Neural progenitor cell (in vitro differentiated cells): ENCODE results near the gene SUPT4H1. TPM values are rescaled to one million over a fixed set of nuclear protein-coding genes. Genes with fewer than 3 reads are reported as not detected.

Experiments used
- DNase-seq: peaks from one replicate; pipeline ENCODE4 v3.0.0-alpha.2; 2016; ENCODE audit warnings: low spot score
- H2AFZ ChIP-seq: fragments of 200-600 bp; sonication (generic); replicated peaks from 2 replicates; pipeline ENCODE4 v1.6.1; 2016; ENCODE audit warnings: antibody characterized with exemption
- H3F3A ChIP-seq: fragments of 200-600 bp; sonication (generic); 2 replicates; pipeline ENCODE4 v1.6.1; 2016; ENCODE audit warnings: antibody characterized with exemption, low read depth
- H3K27ac ChIP-seq: fragments of 200-600 bp; sonication (generic); 2 replicates; pipeline ENCODE4 v1.5.1; 2016; ENCODE audit warnings: mild to moderate bottlenecking
- H3K27me3 ChIP-seq: fragments of 200-600 bp; sonication (generic); 2 replicates; pipeline ENCODE4 v1.6.1; 2016; ENCODE audit warnings: mild to moderate bottlenecking, moderate library complexity
- H3K36me3 ChIP-seq: fragments of 200-600 bp; sonication (generic); 2 replicates; pipeline ENCODE4 v1.5.1; 2016
- H3K4me1 ChIP-seq: fragments of 200-600 bp; sonication (generic); 2 replicates; pipeline ENCODE4 v1.6.1; 2016; ENCODE audit warnings: mixed run types
- H3K4me2 ChIP-seq: fragments of 200-600 bp; sonication (generic); 2 replicates; pipeline ENCODE4 v1.6.1; 2016
- H3K4me3 ChIP-seq: fragments of 200-600 bp; sonication (generic); 2 replicates; pipeline ENCODE4 v1.5.1; 2016
- H3K79me2 ChIP-seq: fragments of 200-600 bp; sonication (generic); 2 replicates; pipeline ENCODE4 v1.6.1; 2016; ENCODE audit warnings: low read depth
- H3K9ac ChIP-seq: fragments of 200-600 bp; sonication (generic); 2 replicates; pipeline ENCODE4 v1.6.1; 2016
- H3K9me3 ChIP-seq: fragments of 200-600 bp; sonication (generic); 2 replicates; pipeline ENCODE4 v1.5.1; 2016; ENCODE audit warnings: low read depth
- H4K20me1 ChIP-seq: fragments of 200-600 bp; sonication (generic); 2 replicates; pipeline ENCODE4 v1.6.1; 2016; ENCODE audit warnings: low read depth
- H3K27ac Mint-ChIP-seq: 3 replicates; pipeline ENCODE4 v1.8.0; 2021; ENCODE audit warnings: mixed read lengths
- H3K27me3 Mint-ChIP-seq: 2 replicates; pipeline ENCODE4 v1.8.0; 2022; ENCODE audit warnings: low read depth, mild to moderate bottlenecking, inconsistent platforms, moderate library complexity, mixed read lengths; ENCODE audit not compliant: insufficient read depth
- H3K36me3 Mint-ChIP-seq: 3 replicates; pipeline ENCODE4 v1.8.0; 2021; ENCODE audit warnings: mixed read lengths
- H3K4me1 Mint-ChIP-seq: 3 replicates; pipeline ENCODE4 v1.8.0; 2021; ENCODE audit warnings: mixed read lengths
- H3K4me3 Mint-ChIP-seq: 3 replicates; pipeline ENCODE4 v1.8.0; 2021; ENCODE audit warnings: mild to moderate bottlenecking, moderate library complexity, mixed read lengths
- H3K9me3 Mint-ChIP-seq: 3 replicates; pipeline ENCODE4 v1.8.0; 2020; ENCODE audit warnings: mixed read lengths
- EZH2 ChIP-seq: fragments of 200-600 bp; sonication (generic); IDR thresholded peaks from 2 replicates; pipeline ENCODE4 v1.6.1; 2017; ENCODE audit warnings: antibody characterized with exemption, mild to moderate bottlenecking, moderate library complexity
- EZH2phosphoT487 ChIP-seq: fragments of 200-600 bp; sonication (generic); IDR thresholded peaks from 2 replicates; pipeline ENCODE4 v1.6.1; 2017; ENCODE audit warnings: antibody characterized with exemption
- total RNA-seq: library from RNA; depleted of rRNA; stranded (reverse); fragments of >200 nt; gene quantifications from 2 replicates; pipeline ENCODE4 v1.2.3, GENCODE V29; 2015; ENCODE audit warnings: low replicate concordance
- TF ChIP-seq, protein P1 (sequence below): fragments of 200-600 bp; sonication (generic); IDR thresholded peaks from 2 replicates; pipeline ENCODE4 v1.5.1; 2017; ENCODE audit warnings: antibody characterized with exemption, mild to moderate bottlenecking

SUPT4H1 gene
- total RNA-seq, 1 donor from 2014 or later, result 103 TPM

GRCh38 chr17:58320163-58320558 lies 31.8 kb downstream of the SUPT4H1 start:
- H3K27ac ChIP-seq, result no peak overlapping the region
- no peak overlapping the region for H2AFZ ChIP-seq
- TF ChIP-seq, protein P1, sequence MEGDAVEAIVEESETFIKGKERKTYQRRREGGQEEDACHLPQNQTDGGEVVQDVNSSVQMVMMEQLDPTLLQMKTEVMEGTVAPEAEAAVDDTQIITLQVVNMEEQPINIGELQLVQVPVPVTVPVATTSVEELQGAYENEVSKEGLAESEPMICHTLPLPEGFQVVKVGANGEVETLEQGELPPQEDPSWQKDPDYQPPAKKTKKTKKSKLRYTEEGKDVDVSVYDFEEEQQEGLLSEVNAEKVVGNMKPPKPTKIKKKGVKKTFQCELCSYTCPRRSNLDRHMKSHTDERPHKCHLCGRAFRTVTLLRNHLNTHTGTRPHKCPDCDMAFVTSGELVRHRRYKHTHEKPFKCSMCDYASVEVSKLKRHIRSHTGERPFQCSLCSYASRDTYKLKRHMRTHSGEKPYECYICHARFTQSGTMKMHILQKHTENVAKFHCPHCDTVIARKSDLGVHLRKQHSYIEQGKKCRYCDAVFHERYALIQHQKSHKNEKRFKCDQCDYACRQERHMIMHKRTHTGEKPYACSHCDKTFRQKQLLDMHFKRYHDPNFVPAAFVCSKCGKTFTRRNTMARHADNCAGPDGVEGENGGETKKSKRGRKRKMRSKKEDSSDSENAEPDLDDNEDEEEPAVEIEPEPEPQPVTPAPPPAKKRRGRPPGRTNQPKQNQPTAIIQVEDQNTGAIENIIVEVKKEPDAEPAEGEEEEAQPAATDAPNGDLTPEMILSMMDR, result no peak
- TF ChIP-seq EZH2phosphoT487, result no peak
- TF ChIP-seq EZH2, result no peak
- H3K4me3 Mint-ChIP-seq, result no peak overlapping the region
- H3K36me3 Mint-ChIP-seq, result peaks cover 6% of the 10 kb centered on the region
- H3K4me3 ChIP-seq, result no peak overlapping the region
- no peaks in the 10 kb centered on the region for H3K9me3 ChIP-seq
- no peaks in the 10 kb centered on the region for H3K79me2 ChIP-seq
- DNase-seq, result no peak
- no peak overlapping the region for H3K27ac Mint-ChIP-seq
- H3K36me3 ChIP-seq, result no peaks in the 10 kb centered on the region
- H3K27me3 ChIP-seq, result no peaks in the 10 kb centered on the region
- no peaks in the 10 kb centered on the region for H4K20me1 ChIP-seq
- no peak overlapping the region for H3K4me2 ChIP-seq
- H3K9ac ChIP-seq, result no peak overlapping the region
- H3K9me3 Mint-ChIP-seq, result no peaks in the 10 kb centered on the region
- H3K27me3 Mint-ChIP-seq, result peaks cover 13% of the 10 kb centered on the region
- peaks cover 14% of the 10 kb centered on the region for H3K4me1 Mint-ChIP-seq
- H3F3A ChIP-seq, result peaks cover 5% of the 10 kb centered on the region
- peaks cover 14% of the 10 kb centered on the region for H3K4me1 ChIP-seq

- Histone ChIP-seq H2AFZ (no peak overlapping the region), H3K27me3 (no peaks in the 10 kb centered on the region), H3K36me3 (no peaks in the 10 kb centered on the region), H3K4me3 (no peak overlapping the region), H3K79me2 (no peaks in the 10 kb centered on the region), H3K27ac (no peak overlapping the region), H4K20me1 (no peaks in the 10 kb centered on the region), H3K9ac (no peak overlapping the region), H3K4me1 (peaks cover 8% of the 10 kb centered on the region), H3K4me2 (no peak overlapping the region), H3K9me3 (no peaks in the 10 kb centered on the region), H3F3A (no peaks in the 10 kb centered on the region)
- H3K27me3 Mint-ChIP-seq, result peaks cover 19% of the 10 kb centered on the region
- DNase-seq, result no peak
- H3K36me3 Mint-ChIP-seq, result peaks cover 9% of the 10 kb centered on the region
- no peaks in the 10 kb centered on the region for H3K9me3 Mint-ChIP-seq
- TF ChIP-seq EZH2 (no peak), EZH2phosphoT487 (no peak)
- TF ChIP-seq, protein P1, result no peak
- peak overlapping the region; percentile 57 for H3K27ac Mint-ChIP-seq
- H3K4me1 Mint-ChIP-seq, result peaks cover 16% of the 10 kb centered on the region
- no peak overlapping the region for H3K4me3 Mint-ChIP-seq
Observed at GRCh38 chr17:58319173-58320162, 32.5 kb downstream of the SUPT4H1 start.

- Histone ChIP-seq H3K4me3 (no peak overlapping the region), H3K4me2 (no peak overlapping the region), H2AFZ (no peak overlapping the region), H3K9ac (no peak overlapping the region), H3F3A (no peaks in the 10 kb centered on the region), H3K4me1 (peaks cover 5% of the 10 kb centered on the region), H3K9me3 (no peaks in the 10 kb centered on the region), H3K27me3 (no peaks in the 10 kb centered on the region), H3K27ac (no peak overlapping the region), H4K20me1 (no peaks in the 10 kb centered on the region), H3K36me3 (no peaks in the 10 kb centered on the region), H3K79me2 (no peaks in the 10 kb centered on the region)
- Mint-ChIP-seq H3K36me3 (peaks cover 9% of the 10 kb centered on the region), H3K4me3 (no peak overlapping the region), H3K27me3 (peaks cover 19% of the 10 kb centered on the region), H3K4me1 (peaks cover 20% of the 10 kb centered on the region), H3K9me3 (no peaks in the 10 kb centered on the region), H3K27ac (no peak overlapping the region)
- TF ChIP-seq EZH2phosphoT487 (no peak), EZH2 (no peak)
- TF ChIP-seq, protein P1, result no peak
- DNase-seq, result no peak
Observed at GRCh38 chr17:58318627-58319172, 33.3 kb downstream of the SUPT4H1 start.
